ENCODE results near the gene ZDHHC13.

DNA sequence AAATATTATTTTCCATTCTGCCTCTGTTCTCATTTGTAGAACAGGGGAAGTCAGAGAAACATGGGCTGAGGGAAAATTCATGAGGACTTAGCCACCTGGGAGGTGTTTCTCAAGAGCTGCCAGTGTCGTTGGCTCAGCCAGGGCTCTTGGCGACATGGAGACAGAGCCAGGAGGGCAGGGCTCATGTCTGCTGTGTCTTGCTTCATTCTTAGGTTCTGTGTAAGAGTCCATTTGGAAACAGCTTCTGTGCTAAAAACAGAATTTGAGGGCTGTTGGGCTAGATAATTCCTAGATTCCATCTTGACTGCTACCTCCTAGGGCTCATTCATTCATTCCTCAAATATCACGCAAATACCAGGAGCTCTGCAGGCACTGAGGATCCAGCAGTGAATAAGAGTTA is 41.3 kb upstream of the ZDHHC13 start:
- TF ChIP-seq EZH2 (IDR thresholded peaks at IDR 0.05; ENCODE audit: low read depth, low read length, severe bottlenecking) = no peak
- TF ChIP-seq JUN (IDR thresholded peaks at IDR 0.05; ENCODE audit: low read depth, low read length) = no peak
- TF ChIP-seq CEBPB (IDR thresholded peaks at IDR 0.05; ENCODE audit: low read depth, low read length) = no peak
- no peak for TF ChIP-seq CTCF (IDR thresholded peaks at IDR 0.05; ENCODE audit: control extremely low read depth in 1 of 3, insufficient read depth in 1 of 3, low read depth in 1 of 3, low read length in 3 of 3)
- TF ChIP-seq RBBP5 (IDR thresholded peaks at IDR 0.05; ENCODE audit: borderline replicate concordance, low read depth, low read length) = no peak
- TF ChIP-seq ATF3 (IDR thresholded peaks at IDR 0.05; ENCODE audit: insufficient read depth, low read depth, low read length) = no peak
- TF ChIP-seq TBP (IDR thresholded peaks at IDR 0.05; ENCODE audit: low read depth, low read length) = no peak
- no peak for TF ChIP-seq POLR2A (IDR thresholded peaks at IDR 0.05; ENCODE audit: control extremely low read depth in 1 of 2, low read depth in 2 of 2, low read length in 2 of 2)
- TF ChIP-seq, protein P1, sequence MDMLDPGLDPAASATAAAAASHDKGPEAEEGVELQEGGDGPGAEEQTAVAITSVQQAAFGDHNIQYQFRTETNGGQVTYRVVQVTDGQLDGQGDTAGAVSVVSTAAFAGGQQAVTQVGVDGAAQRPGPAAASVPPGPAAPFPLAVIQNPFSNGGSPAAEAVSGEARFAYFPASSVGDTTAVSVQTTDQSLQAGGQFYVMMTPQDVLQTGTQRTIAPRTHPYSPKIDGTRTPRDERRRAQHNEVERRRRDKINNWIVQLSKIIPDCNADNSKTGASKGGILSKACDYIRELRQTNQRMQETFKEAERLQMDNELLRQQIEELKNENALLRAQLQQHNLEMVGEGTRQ (IDR thresholded peaks at IDR 0.05; ENCODE audit: low read length) = no peak
- TF ChIP-seq ZNF274 (IDR thresholded peaks at IDR 0.05; ENCODE audit: borderline replicate concordance, extremely low read depth, low read length) = no peak
- no peak for TF ChIP-seq MAFK (IDR thresholded peaks at IDR 0.05; ENCODE audit: low read depth, low read length)
- no peak for TF ChIP-seq SIRT6 (IDR thresholded peaks at IDR 0.05; ENCODE audit: low read length)
